NCI-H2029 (cell line): ENCODE measurements around the gene ZNF224.

ENCODE experiments used
- DNase-seq: peaks from one replicate; lab custom pipeline; 2025; lab: John Stamatoyannopoulos, UW

Gene ZNF224

DNA sequence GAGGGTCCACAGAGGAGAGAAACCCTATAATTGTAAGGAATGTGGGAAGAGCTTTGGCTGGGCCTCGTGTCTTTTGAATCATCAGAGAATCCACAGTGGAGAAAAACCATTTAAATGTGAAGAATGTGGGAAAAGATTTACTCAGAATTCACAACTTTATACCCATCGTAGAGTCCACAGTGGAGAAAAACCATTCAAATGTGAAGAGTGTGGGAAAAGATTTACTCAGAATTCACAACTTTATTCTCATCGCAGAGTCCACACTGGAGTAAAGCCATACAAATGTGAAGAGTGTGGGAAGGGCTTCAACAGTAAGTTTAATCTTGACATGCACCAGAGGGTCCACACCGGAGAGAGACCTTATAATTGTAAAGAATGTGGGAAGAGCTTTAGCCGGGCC is 37.8 kb downstream of the ZNF224 start:
- DNase-seq = no peak

DNA sequence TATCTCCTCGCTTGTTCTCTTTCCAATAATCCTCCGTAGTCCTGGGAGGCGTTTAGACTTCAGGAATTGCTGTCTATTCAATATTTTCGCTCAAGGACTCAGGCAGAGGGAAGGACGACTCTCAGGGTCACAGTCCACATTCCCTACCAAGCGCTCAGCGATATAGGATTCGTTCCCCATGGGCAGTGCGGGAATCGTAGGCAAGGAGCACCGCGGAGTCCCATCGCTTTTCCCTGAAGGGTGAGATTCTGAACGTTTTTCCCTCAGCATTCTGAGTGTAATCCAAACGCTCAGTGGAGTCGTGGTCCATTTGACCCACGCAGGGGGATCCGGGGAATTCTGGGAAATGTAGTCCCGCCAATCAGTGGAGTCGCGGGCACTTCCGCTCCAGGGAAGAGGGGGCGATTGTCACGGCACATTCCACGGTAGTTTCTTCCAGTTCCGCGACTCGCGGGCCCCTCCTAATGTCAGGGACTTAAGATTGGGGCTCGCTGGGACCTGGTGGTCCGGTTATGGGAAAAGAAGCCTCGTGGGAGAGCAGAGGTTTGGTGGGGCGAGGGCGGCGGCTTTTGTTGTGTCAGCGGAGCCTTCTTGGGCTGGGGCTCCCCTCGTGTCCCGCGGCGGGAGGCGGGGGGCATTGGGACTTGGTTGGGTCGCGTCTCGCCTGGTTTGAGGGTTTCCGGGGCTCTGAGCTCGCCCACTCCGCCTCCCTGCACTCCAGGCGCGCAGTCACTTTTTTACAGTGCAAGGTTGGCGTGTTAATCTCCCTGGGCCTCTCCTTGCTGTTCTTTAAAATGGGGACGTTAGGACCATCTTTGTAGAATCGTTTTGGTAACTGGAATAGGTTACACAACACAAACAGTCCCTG is 47.3 kb downstream of the ZNF224 start, which contains the start of gene ZNF234:
Gene ZNF234, plus strand, starts transcription at position 364 of the 868 bp plus-strand sequence. CDS start 3,079 bp downstream, outside the sequence.
- peak; percentile 49 for DNase-seq

DNA sequence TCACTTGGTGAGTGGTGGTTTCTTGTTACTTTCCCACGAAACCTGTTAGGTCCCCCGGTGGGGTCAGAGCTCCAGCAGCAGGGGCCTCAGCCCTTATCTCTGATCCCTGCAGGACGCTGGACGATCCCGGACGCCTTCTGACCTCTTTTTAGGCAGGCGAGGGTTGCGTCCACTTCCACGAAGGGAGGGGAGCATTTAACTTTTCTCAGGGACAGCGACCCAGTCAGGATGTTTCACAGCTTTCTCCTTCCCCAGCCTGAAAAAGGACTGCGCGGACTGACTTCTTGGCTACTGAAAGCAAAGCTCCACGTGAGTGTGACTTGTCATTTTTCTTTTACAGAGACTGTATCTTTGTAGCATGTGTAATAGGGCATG is 47.9 kb downstream of the ZNF224 start:
- DNase-seq = no peak

DNA sequence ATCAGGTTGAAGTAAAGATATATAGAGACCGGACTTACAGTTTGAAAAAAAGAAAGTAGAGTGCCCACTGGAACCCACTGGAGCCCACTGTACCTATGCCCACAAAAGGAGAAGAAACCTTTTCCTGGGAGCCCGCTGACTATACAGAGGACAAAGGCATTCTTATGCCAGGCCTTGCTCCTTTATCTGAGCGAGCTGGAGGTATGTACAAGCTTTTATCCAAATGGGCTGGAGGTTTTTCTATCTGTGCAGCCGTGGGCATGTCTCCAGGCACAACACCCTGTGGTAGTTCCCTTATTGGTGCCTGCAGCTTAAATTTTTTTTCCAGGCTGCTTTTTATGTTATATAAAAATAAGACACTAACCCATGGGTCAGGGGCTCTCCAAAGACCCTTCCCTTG is 55.6 kb downstream of the ZNF224 start:
- DNase-seq = no peak

DNA sequence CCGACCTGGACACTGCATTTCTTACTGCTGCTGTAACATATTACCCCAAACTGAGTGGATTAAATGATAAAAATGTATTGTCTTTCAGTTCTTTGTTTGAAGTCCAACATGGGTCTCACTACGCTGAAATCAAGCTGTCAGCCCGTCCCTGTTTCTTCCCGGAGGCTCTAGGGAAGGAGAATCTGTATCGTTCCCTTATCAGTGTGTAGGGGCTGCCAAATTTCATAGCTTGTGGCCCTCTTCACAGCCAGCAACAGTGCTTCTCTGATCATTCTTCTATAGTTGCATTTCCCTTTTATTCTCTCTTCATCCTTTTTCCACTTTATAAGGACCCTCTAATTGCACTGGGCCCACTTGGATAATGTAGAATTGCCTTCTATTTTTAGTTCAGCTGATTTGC is 57.3 kb downstream of the ZNF224 start:
- no peak for DNase-seq

DNA sequence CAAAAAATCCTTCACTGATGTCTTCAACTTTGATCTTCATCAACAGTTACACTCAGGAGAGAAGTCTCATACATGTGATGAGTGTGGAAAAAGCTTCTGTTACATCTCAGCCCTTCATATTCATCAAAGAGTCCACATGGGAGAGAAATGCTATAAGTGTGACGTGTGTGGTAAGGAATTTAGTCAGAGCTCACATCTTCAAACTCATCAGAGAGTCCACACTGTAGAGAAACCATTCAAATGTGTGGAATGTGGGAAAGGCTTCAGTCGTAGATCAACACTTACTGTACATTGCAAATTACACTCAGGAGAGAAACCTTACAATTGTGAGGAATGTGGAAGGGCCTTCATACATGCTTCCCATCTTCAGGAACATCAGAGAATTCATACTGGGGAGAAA is 62.3 kb downstream of the ZNF224 start:
- DNase-seq = no peak
